GM12878 (cell line): ENCODE measurements around the gene DHDH. TPM values are rescaled to one million over a fixed set of nuclear protein-coding genes. Genes with fewer than 3 reads are reported as not detected.

Source experiments
- ATAC-seq: fragments of 200-7000 bp; cut with Tn5 transposase; 3 replicates; pipeline ENCODE4 v1.9.1; 2020; ENCODE audit warnings: mild to moderate bottlenecking, moderate library complexity
- BruUV-seq: library from RNA; stranded (reverse); fragments of 400-500 nt; replicated peaks from 2 replicates; lab custom pipeline; 2021; lab: Mats Ljungman, UMichigan
- CTCF ChIA-PET: fragments of 300-600 bp; sonication (Branson Sonifier 250); formaldehyde crosslinking; extraction: SDS; loops from one replicate; lab custom pipeline; 2021; ENCODE audit warnings: inconsistent platforms; lab: Yijun Ruan, JAX
- POLR2A ChIA-PET: fragments of 350-600 bp; formaldehyde crosslinking; extraction: SDS; loops from one replicate; lab custom pipeline; 2021; ENCODE audit warnings: inconsistent platforms; lab: Charles Lee
- RAD21 ChIA-PET: fragments of 300-600 bp; sonication (Branson Sonifier 250); formaldehyde crosslinking; loops from one replicate; lab custom pipeline; 2023; ENCODE audit warnings: antibody characterized with exemption; ENCODE audit not compliant: unreplicated experiment; lab: Charles Lee
- SMC1A ChIA-PET: fragments of 300-600 bp; sonication (Branson Sonifier 250); formaldehyde crosslinking; loops from one replicate; lab custom pipeline; 2023; ENCODE audit not compliant: unreplicated experiment, uncharacterized antibody; lab: Charles Lee
- DNase-seq: peaks from one replicate; pipeline ENCODE4 v3.0.0-alpha.2; 2011; ENCODE audit warnings: low read depth, low spot score
- FAIRE-seq: peaks from 3 replicates; lab custom pipeline; 2011; peaks lifted over from hg19 to GRCh38; lab: Jason Lieb, UNC
- H2AFZ ChIP-seq: 2 replicates; pipeline ENCODE4 v1.6.0; 2011; ENCODE audit warnings: low read depth, low read length, control low read depth; ENCODE audit not compliant: control insufficient read depth
- H3K27ac ChIP-seq: 2 replicates; pipeline ENCODE4 v1.5.1; 2011; ENCODE audit warnings: control low read depth; ENCODE audit not compliant: control insufficient read depth, insufficient read depth
- H3K27me3 ChIP-seq, 2 experiments: replicated peaks in 1 of 2; 2 replicates each; pipeline versions ENCODE4 v1.6.0 to v1.6.1; 2011; ENCODE audit warnings: low read length in 1 of 2; ENCODE audit not compliant: control insufficient read depth in 2 of 2, insufficient read depth in 2 of 2
- H3K36me3 ChIP-seq, 2 experiments: 2 replicates each; pipeline ENCODE4 v1.5.1; 2011; ENCODE audit warnings: low read length in 1 of 2; ENCODE audit not compliant: control insufficient read depth in 2 of 2, insufficient read depth in 2 of 2
- H3K4me1 ChIP-seq: 2 replicates; pipeline ENCODE4 v1.6.1; 2011; ENCODE audit warnings: mild to moderate bottlenecking, low read length, moderate library complexity, mixed read lengths; ENCODE audit not compliant: control insufficient read depth, insufficient read depth
- H3K4me2 ChIP-seq: 2 replicates; pipeline ENCODE4 v1.6.0; 2011; ENCODE audit warnings: control low read depth; ENCODE audit not compliant: control insufficient read depth, insufficient read depth
- H3K4me3 ChIP-seq: fragments of 200-600 bp; sonication (generic); 2 replicates; pipeline ENCODE4 v1.5.1; 2016
- H3K79me2 ChIP-seq: 2 replicates; pipeline ENCODE4 v1.6.0; 2011; ENCODE audit warnings: low read length; ENCODE audit not compliant: control insufficient read depth, insufficient read depth
- H3K9ac ChIP-seq: 2 replicates; pipeline ENCODE4 v1.8.0; 2011; ENCODE audit warnings: low read length, control low read depth, mixed read lengths; ENCODE audit not compliant: control insufficient read depth, insufficient read depth
- H3K9me3 ChIP-seq: replicated peaks from 3 replicates; pipeline ENCODE4 v1.5.1; 2011; ENCODE audit warnings: mild to moderate bottlenecking, low read length; ENCODE audit not compliant: control insufficient read depth, insufficient read depth
- H4K20me1 ChIP-seq: 2 replicates; pipeline ENCODE4 v1.6.0; 2011; ENCODE audit not compliant: control insufficient read depth, insufficient read depth
- MYC ChIP-seq: IDR thresholded peaks from 2 replicates; pipeline ENCODE4 v1.6.1; 2011; ENCODE audit warnings: mild to moderate bottlenecking, low read length, moderate library complexity, inconsistent platforms; ENCODE audit not compliant: insufficient read depth, insufficient replicate concordance, insufficient read length, severe bottlenecking
- NFYB ChIP-seq: IDR thresholded peaks from 2 replicates; pipeline ENCODE4 v1.6.1; 2011; ENCODE audit warnings: low read depth, mild to moderate bottlenecking, low read length, improper control_type of control experiment, moderate library complexity; ENCODE audit not compliant: insufficient read depth
- RUNX3 ChIP-seq: IDR thresholded peaks from 2 replicates; pipeline ENCODE4 v1.6.1; 2012; ENCODE audit warnings: low read length, inconsistent platforms
- SIX5 ChIP-seq: IDR thresholded peaks from 2 replicates; pipeline ENCODE4 v1.6.1; 2011; ENCODE audit warnings: mild to moderate bottlenecking, low read depth, low read length, moderate library complexity; ENCODE audit not compliant: severe bottlenecking
- SMAD5 ChIP-seq: IDR thresholded peaks from 2 replicates; pipeline ENCODE4 v1.6.1; 2016; ENCODE audit warnings: antibody characterized with exemption, low read depth
- SPI1 ChIP-seq: IDR thresholded peaks from 2 replicates; pipeline ENCODE4 v1.6.1; 2011; ENCODE audit warnings: low read depth, mild to moderate bottlenecking, low read length, moderate library complexity, borderline replicate concordance; ENCODE audit not compliant: insufficient read depth
- ZSCAN29 ChIP-seq: fragments of 450-650 bp; IDR thresholded peaks from 2 replicates; pipeline ENCODE4 v1.6.1; 2017; ENCODE audit warnings: mild to moderate bottlenecking, moderate library complexity
- WGBS: methylation state at CpG from one replicate; pipeline ENCODE4 v1.1.6; 2016; ENCODE audit warnings: low lambda C conversion rate; ENCODE audit not compliant: insufficient replicate concordance, insufficient coverage; ENCODE audit errors: missing lambda C conversion rate; 5-methylcytosine and 5-hydroxymethylcytosine counted together
- in situ Hi-C: fragments of 300-500 bp; cut with MboI; formaldehyde crosslinking; loops from 9 replicates; pipeline ENCODE4 v1.14.3; 2018; ENCODE audit warnings: mixed read lengths
- intact Hi-C: fragments of 100-400 bp; cut with micrococcal nuclease; formaldehyde crosslinking; loops from one replicate; pipeline ENCODE4 v1.14.2; 2022; ENCODE audit not compliant: unreplicated experiment
- polyA plus RNA-seq, 11 experiments: library from polyadenylated mRNA; depleted of rRNA in 4 of 11; unstranded in 6 of 11; stranded (reverse) in 5 of 11; fragments of >200 nt; fragmentation: Nextera tagmentation in 4 of 11; fragmentation: Illumina TruSeq in 1 of 11; extraction: Ambion mirVana in 4 of 11; extraction: Trizol in 1 of 11; gene quantifications; 1 replicate in 1 of 11; 2 replicates in 10 of 11; pipeline versions ENCODE4 v1.2.1 to v1.2.3, GENCODE V29; 2011 to 2016; ENCODE audit warnings: inconsistent platforms in 2 of 11, missing spikeins in 2 of 11, low read depth in 1 of 11
- total RNA-seq, 4 experiments: library from RNA; depleted of rRNA in 3 of 4; stranded (reverse); fragments of >200 nt in 3 of 4; fragmentation: Illumina TruSeq in 1 of 4; extraction: Trizol in 1 of 4; gene quantifications; 2 replicates each; pipeline versions ENCODE4 v1.2.1 to v1.2.3, GENCODE V29; 2013 to 2021
- TF ChIP-seq, protein P1 (sequence below): IDR thresholded peaks from 2 replicates; pipeline ENCODE4 v1.6.1; 2012; ENCODE audit warnings: improper control_type of control experiment, low read depth, low read length; ENCODE audit not compliant: insufficient replicate concordance
- TF ChIP-seq, protein P2 (sequence below): fragments of 450-650 bp; IDR thresholded peaks from 2 replicates; pipeline ENCODE4 v1.6.1; 2017; ENCODE audit warnings: antibody characterized with exemption, mild to moderate bottlenecking, moderate library complexity
- TF ChIP-seq, protein P3 (sequence below): fragments of 450-650 bp; IDR thresholded peaks from 2 replicates; pipeline ENCODE4 v1.6.1; 2017; ENCODE audit warnings: low read depth, mild to moderate bottlenecking, moderate library complexity
- TF ChIP-seq, protein P4 (sequence below): IDR thresholded peaks from 2 replicates; pipeline ENCODE4 v1.6.1; 2012; ENCODE audit warnings: low read depth, low read length, improper control_type of control experiment

Gene DHDH
- total and polyA plus RNA-seq, 10 of the 15 experiments (the other 5 are each of a cell fraction or from before 2014, with no cell fraction given) = 0.13 to 0.21 (median 0.15) TPM; not detected in 7

DNA sequence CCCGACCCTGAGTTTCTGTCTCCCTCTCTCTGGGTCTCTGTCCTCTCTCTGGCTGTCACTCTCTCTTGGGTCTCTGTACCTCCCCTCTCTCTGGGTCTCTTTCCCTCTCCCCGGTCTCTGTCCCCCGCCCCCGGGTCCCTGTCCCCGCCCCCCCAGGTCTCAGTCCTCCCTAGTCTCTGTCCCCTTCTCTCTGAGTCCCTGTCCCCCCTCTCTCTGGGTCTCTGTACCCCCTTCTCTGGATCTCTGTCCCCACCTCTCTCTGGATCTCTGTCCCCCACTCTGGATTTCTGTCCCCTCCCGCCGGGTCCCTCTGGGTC lies 29.3 kb downstream of the DHDH start:
- SMC1A ChIA-PET = interaction anchor here (0.9 to 1.4 kb wide), 6 partner anchors 8 to 121 kb away, joined by 3 to 5 read pairs (median 3); no protein-coding TSS in a partner anchor
- peaks cover 33% of the 10 kb centered on the region for H3K79me2 ChIP-seq
- peak overlapping the region; percentile 85 for H3K9ac ChIP-seq

More for the DNA sequence above, 29.3 kb downstream of the DHDH start:
- Histone ChIP-seq H3K9me3 (no peaks in the 10 kb centered on the region), H3K4me1 (peaks cover 37% of the 10 kb centered on the region), H2AFZ (no peak overlapping the region), H3K4me2 (peak overlapping the region; percentile 90), H3K36me3 (peaks cover 0 to 11% of the 10 kb centered on the region in 2 experiments; a peak in 2 of 4 replicates), H3K27me3 (no peaks in the 10 kb centered on the region), H3K27ac (peak overlapping the region; percentile 95), H3K4me3 (peak overlapping the region; percentile 56; the same call in 1 of the 2 replicates), H4K20me1 (no peaks in the 10 kb centered on the region)
- FAIRE-seq (no peak), ATAC-seq (no peak), DNase-seq (no peak)
- TF ChIP-seq RUNX3 (no peak), SPI1 (no peak), SIX5 (no peak), MYC (no peak), SMAD5 (no peak), NFYB (no peak), ZSCAN29 (no peak)
- TF ChIP-seq, protein P1, sequence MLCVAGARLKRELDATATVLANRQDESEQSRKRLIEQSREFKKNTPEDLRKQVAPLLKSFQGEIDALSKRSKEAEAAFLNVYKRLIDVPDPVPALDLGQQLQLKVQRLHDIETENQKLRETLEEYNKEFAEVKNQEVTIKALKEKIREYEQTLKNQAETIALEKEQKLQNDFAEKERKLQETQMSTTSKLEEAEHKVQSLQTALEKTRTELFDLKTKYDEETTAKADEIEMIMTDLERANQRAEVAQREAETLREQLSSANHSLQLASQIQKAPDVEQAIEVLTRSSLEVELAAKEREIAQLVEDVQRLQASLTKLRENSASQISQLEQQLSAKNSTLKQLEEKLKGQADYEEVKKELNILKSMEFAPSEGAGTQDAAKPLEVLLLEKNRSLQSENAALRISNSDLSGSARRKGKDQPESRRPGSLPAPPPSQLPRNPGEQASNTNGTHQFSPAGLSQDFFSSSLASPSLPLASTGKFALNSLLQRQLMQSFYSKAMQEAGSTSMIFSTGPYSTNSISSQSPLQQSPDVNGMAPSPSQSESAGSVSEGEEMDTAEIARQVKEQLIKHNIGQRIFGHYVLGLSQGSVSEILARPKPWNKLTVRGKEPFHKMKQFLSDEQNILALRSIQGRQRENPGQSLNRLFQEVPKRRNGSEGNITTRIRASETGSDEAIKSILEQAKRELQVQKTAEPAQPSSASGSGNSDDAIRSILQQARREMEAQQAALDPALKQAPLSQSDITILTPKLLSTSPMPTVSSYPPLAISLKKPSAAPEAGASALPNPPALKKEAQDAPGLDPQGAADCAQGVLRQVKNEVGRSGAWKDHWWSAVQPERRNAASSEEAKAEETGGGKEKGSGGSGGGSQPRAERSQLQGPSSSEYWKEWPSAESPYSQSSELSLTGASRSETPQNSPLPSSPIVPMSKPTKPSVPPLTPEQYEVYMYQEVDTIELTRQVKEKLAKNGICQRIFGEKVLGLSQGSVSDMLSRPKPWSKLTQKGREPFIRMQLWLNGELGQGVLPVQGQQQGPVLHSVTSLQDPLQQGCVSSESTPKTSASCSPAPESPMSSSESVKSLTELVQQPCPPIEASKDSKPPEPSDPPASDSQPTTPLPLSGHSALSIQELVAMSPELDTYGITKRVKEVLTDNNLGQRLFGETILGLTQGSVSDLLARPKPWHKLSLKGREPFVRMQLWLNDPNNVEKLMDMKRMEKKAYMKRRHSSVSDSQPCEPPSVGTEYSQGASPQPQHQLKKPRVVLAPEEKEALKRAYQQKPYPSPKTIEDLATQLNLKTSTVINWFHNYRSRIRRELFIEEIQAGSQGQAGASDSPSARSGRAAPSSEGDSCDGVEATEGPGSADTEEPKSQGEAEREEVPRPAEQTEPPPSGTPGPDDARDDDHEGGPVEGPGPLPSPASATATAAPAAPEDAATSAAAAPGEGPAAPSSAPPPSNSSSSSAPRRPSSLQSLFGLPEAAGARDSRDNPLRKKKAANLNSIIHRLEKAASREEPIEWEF = no peak
- TF ChIP-seq, protein P2, sequence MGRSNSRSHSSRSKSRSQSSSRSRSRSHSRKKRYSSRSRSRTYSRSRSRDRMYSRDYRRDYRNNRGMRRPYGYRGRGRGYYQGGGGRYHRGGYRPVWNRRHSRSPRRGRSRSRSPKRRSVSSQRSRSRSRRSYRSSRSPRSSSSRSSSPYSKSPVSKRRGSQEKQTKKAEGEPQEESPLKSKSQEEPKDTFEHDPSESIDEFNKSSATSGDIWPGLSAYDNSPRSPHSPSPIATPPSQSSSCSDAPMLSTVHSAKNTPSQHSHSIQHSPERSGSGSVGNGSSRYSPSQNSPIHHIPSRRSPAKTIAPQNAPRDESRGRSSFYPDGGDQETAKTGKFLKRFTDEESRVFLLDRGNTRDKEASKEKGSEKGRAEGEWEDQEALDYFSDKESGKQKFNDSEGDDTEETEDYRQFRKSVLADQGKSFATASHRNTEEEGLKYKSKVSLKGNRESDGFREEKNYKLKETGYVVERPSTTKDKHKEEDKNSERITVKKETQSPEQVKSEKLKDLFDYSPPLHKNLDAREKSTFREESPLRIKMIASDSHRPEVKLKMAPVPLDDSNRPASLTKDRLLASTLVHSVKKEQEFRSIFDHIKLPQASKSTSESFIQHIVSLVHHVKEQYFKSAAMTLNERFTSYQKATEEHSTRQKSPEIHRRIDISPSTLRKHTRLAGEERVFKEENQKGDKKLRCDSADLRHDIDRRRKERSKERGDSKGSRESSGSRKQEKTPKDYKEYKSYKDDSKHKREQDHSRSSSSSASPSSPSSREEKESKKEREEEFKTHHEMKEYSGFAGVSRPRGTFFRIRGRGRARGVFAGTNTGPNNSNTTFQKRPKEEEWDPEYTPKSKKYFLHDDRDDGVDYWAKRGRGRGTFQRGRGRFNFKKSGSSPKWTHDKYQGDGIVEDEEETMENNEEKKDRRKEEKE = no peak
- TF ChIP-seq, protein P3, sequence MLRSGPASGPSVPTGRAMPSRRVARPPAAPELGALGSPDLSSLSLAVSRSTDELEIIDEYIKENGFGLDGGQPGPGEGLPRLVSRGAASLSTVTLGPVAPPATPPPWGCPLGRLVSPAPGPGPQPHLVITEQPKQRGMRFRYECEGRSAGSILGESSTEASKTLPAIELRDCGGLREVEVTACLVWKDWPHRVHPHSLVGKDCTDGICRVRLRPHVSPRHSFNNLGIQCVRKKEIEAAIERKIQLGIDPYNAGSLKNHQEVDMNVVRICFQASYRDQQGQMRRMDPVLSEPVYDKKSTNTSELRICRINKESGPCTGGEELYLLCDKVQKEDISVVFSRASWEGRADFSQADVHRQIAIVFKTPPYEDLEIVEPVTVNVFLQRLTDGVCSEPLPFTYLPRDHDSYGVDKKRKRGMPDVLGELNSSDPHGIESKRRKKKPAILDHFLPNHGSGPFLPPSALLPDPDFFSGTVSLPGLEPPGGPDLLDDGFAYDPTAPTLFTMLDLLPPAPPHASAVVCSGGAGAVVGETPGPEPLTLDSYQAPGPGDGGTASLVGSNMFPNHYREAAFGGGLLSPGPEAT = no peak
- TF ChIP-seq, protein P4, sequence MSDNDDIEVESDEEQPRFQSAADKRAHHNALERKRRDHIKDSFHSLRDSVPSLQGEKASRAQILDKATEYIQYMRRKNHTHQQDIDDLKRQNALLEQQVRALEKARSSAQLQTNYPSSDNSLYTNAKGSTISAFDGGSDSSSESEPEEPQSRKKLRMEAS = no peak
- POLR2A ChIA-PET = interaction anchor here (0.9 to 1.5 kb wide), 10 partner anchors 8 to 118 kb away, joined by 3 to 24 read pairs (median 6); partner anchors contain the start of genes BAX, DHDH, PPP1R15A and RUVBL2
- RAD21 ChIA-PET = interaction anchor here (0.8 to 1.5 kb wide), 9 partner anchors 10 to 174 kb away, joined by 3 to 9 read pairs (median 4); partner anchors contain the start of genes GYS1, NUCB1, PPP1R15A and RUVBL2
- WGBS = no CpG with 5 or more reads among the region's 7 CpGs
- intact Hi-C loops = loop anchor here (10.0 kb wide), 1 partner anchor 328 kb away; the partner anchor contains the start of gene DBP
- in situ Hi-C loops = no loop called here
- CTCF ChIA-PET = interaction anchor here (0.9 to 1.5 kb wide), 3 partner anchors 8 to 87 kb away, joined by 4 to 6 read pairs (median 5); partner anchors contain the start of genes GYS1 and RUVBL2
- BruUV-seq = no TSS peak
